ENCODE data around the gene HDAC5. TPM values are rescaled to one million over a fixed set of nuclear protein-coding genes. Genes with fewer than 3 reads are reported as not detected.

Gene HDAC5
- total RNA-seq, 1 experiment from 2014 or later: 25.9 TPM

GRCh38 chr17:44170499-44171201 is 47.2 kb upstream of the HDAC5 start, which contains the start of gene ASB16:
ASB16 (plus strand) TSS chr17:44170704; CDS start chr17:44170790, 86 bp downstream.
- Histone ChIP-seq H3K36me3 (ENCODE audit: control insufficient read depth, insufficient read depth, low read length) (no peaks in the 10 kb centered on the region), H3K4me1 (peaks cover 18% of the 10 kb centered on the region), H3K9me3 (no peaks in the 10 kb centered on the region), H3K27me3 (replicated peaks; ENCODE audit: control insufficient read depth, insufficient read depth, low read length) (no peaks in the 10 kb centered on the region), H3K4me3 (ENCODE audit: low read depth, low read length) (no peak within 1 kb of the TSS)
- Mint-ChIP-seq H3K9me3 (ENCODE audit: unreplicated experiment) (no peaks in the 10 kb centered on the region), H3K4me3 (ENCODE audit: unreplicated experiment) (no peak within 1 kb of the TSS), H3K27ac (ENCODE audit: unreplicated experiment) (no peak within 1 kb of the TSS), H3K27me3 (ENCODE audit: insufficient read depth, unreplicated experiment) (no peaks in the 10 kb centered on the region), H3K36me3 (ENCODE audit: insufficient read depth, unreplicated experiment) (peaks cover 16% of the 10 kb centered on the region), H3K4me1 (ENCODE audit: low read depth, unreplicated experiment) (peaks cover 12% of the 10 kb centered on the region)
- ChIA-PET POLR2A (no interaction called here), CTCF (interaction anchor here (0.6 to 1.6 kb wide), 3 partner anchors 14 to 96 kb away, joined by 3 to 7 read pairs (median 3); partner anchors contain the start of gene TMUB2)
- peak in 1 of 2 experiments; percentile 23 for TF ChIP-seq CTCF (IDR thresholded peaks at IDR 0.05; ENCODE audit: insufficient read depth in 1 of 2, low read depth in 1 of 2, low read length in 1 of 2, severe bottlenecking in 1 of 2, unreplicated experiment in 1 of 2)
- BruUV-seq (replicated peaks): no TSS peak
- intact Hi-C loops (cut with micrococcal nuclease; ENCODE audit: unreplicated experiment): no loop called here
- DNase-seq: no peak

GRCh38 chr17:44170135-44170498 is 46.7 kb upstream of the HDAC5 start:
- H3K4me1 ChIP-seq: peaks cover 18% of the 10 kb centered on the region
- no peak overlapping the region for H3K4me3 ChIP-seq (ENCODE audit: low read depth, low read length)
- no TSS peak for BruUV-seq (replicated peaks)
- ChIA-PET POLR2A (no interaction called here), CTCF (interaction anchor here (1.0 to 1.6 kb wide), 2 partner anchors 14 to 17 kb away, joined by 3 to 7 read pairs; partner anchors contain the start of gene TMUB2)
- Mint-ChIP-seq H3K27ac (ENCODE audit: unreplicated experiment) (no peak overlapping the region), H3K27me3 (ENCODE audit: insufficient read depth, unreplicated experiment) (no peaks in the 10 kb centered on the region), H3K36me3 (ENCODE audit: insufficient read depth, unreplicated experiment) (peaks cover 16% of the 10 kb centered on the region), H3K4me3 (ENCODE audit: unreplicated experiment) (no peak overlapping the region), H3K4me1 (ENCODE audit: low read depth, unreplicated experiment) (peaks cover 12% of the 10 kb centered on the region), H3K9me3 (ENCODE audit: unreplicated experiment) (no peaks in the 10 kb centered on the region)
- no peaks in the 10 kb centered on the region for H3K9me3 ChIP-seq
- intact Hi-C loops (cut with micrococcal nuclease; ENCODE audit: unreplicated experiment): no loop called here
- H3K36me3 ChIP-seq (ENCODE audit: control insufficient read depth, insufficient read depth, low read length): no peaks in the 10 kb centered on the region
- no peaks in the 10 kb centered on the region for H3K27me3 ChIP-seq (replicated peaks; ENCODE audit: control insufficient read depth, insufficient read depth, low read length)
- no peak for DNase-seq
- TF ChIP-seq CTCF (IDR thresholded peaks at IDR 0.05; ENCODE audit: insufficient read depth in 1 of 2, low read depth in 1 of 2, low read length in 1 of 2, severe bottlenecking in 1 of 2, unreplicated experiment in 1 of 2): no peak

- BruUV-seq (replicated peaks): no TSS peak
- Mint-ChIP-seq H3K27ac (ENCODE audit: unreplicated experiment) (no peak overlapping the region), H3K27me3 (ENCODE audit: insufficient read depth, unreplicated experiment) (no peaks in the 10 kb centered on the region), H3K4me3 (ENCODE audit: unreplicated experiment) (no peak overlapping the region), H3K9me3 (ENCODE audit: unreplicated experiment) (no peaks in the 10 kb centered on the region), H3K4me1 (ENCODE audit: low read depth, unreplicated experiment) (peaks cover 12% of the 10 kb centered on the region), H3K36me3 (ENCODE audit: insufficient read depth, unreplicated experiment) (peaks cover 19% of the 10 kb centered on the region)
- DNase-seq: no peak
- ChIA-PET CTCF (interaction anchor here (0.7 to 2.0 kb wide), 8 partner anchors 9 to 223 kb away, joined by 3 to 25 read pairs (median 7); partner anchors contain the start of genes HROB and TMUB2), POLR2A (interaction anchor here (0.6 kb wide), 1 partner anchor 1488 kb away, joined by 3 read pairs; no protein-coding TSS in a partner anchor)
- Histone ChIP-seq H3K36me3 (ENCODE audit: control insufficient read depth, insufficient read depth, low read length) (no peaks in the 10 kb centered on the region), H3K4me1 (peaks cover 18% of the 10 kb centered on the region), H3K4me3 (ENCODE audit: low read depth, low read length) (no peak overlapping the region), H3K27me3 (replicated peaks; ENCODE audit: control insufficient read depth, insufficient read depth, low read length) (no peaks in the 10 kb centered on the region), H3K9me3 (no peaks in the 10 kb centered on the region)
- no peak for TF ChIP-seq CTCF (IDR thresholded peaks at IDR 0.05; ENCODE audit: insufficient read depth in 1 of 2, low read depth in 1 of 2, low read length in 1 of 2, severe bottlenecking in 1 of 2, unreplicated experiment in 1 of 2)
- intact Hi-C loops (cut with micrococcal nuclease; ENCODE audit: unreplicated experiment): no loop called here
Measured at GRCh38 chr17:44167181-44167861, 43.9 kb upstream of the HDAC5 start.

Measured in Caco-2 (cell line).